HG02970 (cell line): ENCODE measurements around the gene PAK6.

Experiments used
- ATAC-seq: cut with Tn5 transposase; IDR thresholded peaks from one replicate; pipeline ENCODE4 v1.9.1; 2021; ENCODE audit warnings: mild to moderate bottlenecking, moderate library complexity, moderate number of reproducible peaks; ENCODE audit not compliant: unreplicated experiment, low FRiP score

The PAK6 gene

GRCh38 chr15:40325700-40326099, 86.8 kb downstream of the PAK6 start:
- no peak for ATAC-seq
